Dedifferentiated amniotic fluid mesenchymal stem cell (primary cell): Measurements from ENCODE around the gene SEBOX.

Experiments
- DNase-seq: peaks from one replicate; pipeline ENCODE4 v3.0.0-alpha.2; 2016; ENCODE audit errors: extremely low spot score

SEBOX gene

GRCh38 chr17:28318759-28319597 lies 46.0 kb downstream of the SEBOX start, which contains the start of gene TMEM97:
Gene TMEM97 (plus strand): TSS chr17:28319200. CDS start chr17:28319240, 40 bp downstream.
- DNase-seq: peak; percentile 97

- DNase-seq: no peak
These were observed 46.8 kb downstream of the SEBOX start for GRCh38 chr17:28317966-28318758.

GRCh38 chr17:28317099-28317965 lies 47.7 kb downstream of the SEBOX start:
- no peak for DNase-seq

GRCh38 chr17:28315846-28316705 lies 48.9 kb downstream of the SEBOX start:
- DNase-seq: no peak

GRCh38 chr17:28313841-28314240 lies 51.2 kb downstream of the SEBOX start:
- no peak for DNase-seq
